ENCODE results near the gene CCDC137. TPM values are rescaled to one million over a fixed set of nuclear protein-coding genes. Genes with fewer than 3 reads are reported as not detected.

Gene CCDC137
- total RNA-seq, 1 donor from 2014 or later = 22.4 TPM

- H3K9ac ChIP-seq = peak overlapping the region; percentile 58
- no peaks in the 10 kb centered on the region for H3K36me3 ChIP-seq
- peaks cover 39% of the 10 kb centered on the region for H3F3A ChIP-seq (ENCODE audit: low read depth)
- peak overlapping the region; percentile 94 for H3K4me3 ChIP-seq
- no peak overlapping the region for H3K27ac Mint-ChIP-seq
- peak; percentile 60 for DNase-seq (ENCODE audit: low spot score)
- H3K79me2 ChIP-seq (ENCODE audit: low read depth) = peaks cover 12% of the 10 kb centered on the region
- H3K9me3 Mint-ChIP-seq = no peaks in the 10 kb centered on the region
- H3K27me3 ChIP-seq = peaks cover 21% of the 10 kb centered on the region
- H2AFZ ChIP-seq (replicated peaks) = no peak overlapping the region
- H3K4me2 ChIP-seq = peak overlapping the region; percentile 100
- H4K20me1 ChIP-seq (ENCODE audit: low read depth) = peaks cover 23% of the 10 kb centered on the region
- no peak for TF ChIP-seq EZH2phosphoT487 (IDR thresholded peaks at IDR 0.05)
- TF ChIP-seq CTCF (IDR thresholded peaks at IDR 0.05) = peak; percentile 23
- peaks cover 33% of the 10 kb centered on the region for H3K4me1 ChIP-seq
- H3K4me3 Mint-ChIP-seq = peak overlapping the region; percentile 94
- no peaks in the 10 kb centered on the region for H3K36me3 Mint-ChIP-seq
- peaks cover 3% of the 10 kb centered on the region for H3K27me3 Mint-ChIP-seq (ENCODE audit: insufficient read depth, low read depth)
- H3K4me1 Mint-ChIP-seq = peaks cover 24% of the 10 kb centered on the region
- no peak overlapping the region for H3K27ac ChIP-seq
- no peaks in the 10 kb centered on the region for H3K9me3 ChIP-seq (ENCODE audit: low read depth)
Observed at GRCh38 chr17:81712468-81713003, 46.0 kb downstream of the CCDC137 start.

- no peak for DNase-seq (ENCODE audit: low spot score)
- no peaks in the 10 kb centered on the region for H3K9me3 Mint-ChIP-seq
- no peak overlapping the region for H3K27ac Mint-ChIP-seq
- no peak overlapping the region for H2AFZ ChIP-seq (replicated peaks)
- H3K79me2 ChIP-seq (ENCODE audit: low read depth) = peaks cover 12% of the 10 kb centered on the region
- H3K4me1 ChIP-seq = peaks cover 33% of the 10 kb centered on the region
- no peaks in the 10 kb centered on the region for H3K9me3 ChIP-seq (ENCODE audit: low read depth)
- peak overlapping the region; percentile 58 for H3K9ac ChIP-seq
- H3F3A ChIP-seq (ENCODE audit: low read depth) = peaks cover 39% of the 10 kb centered on the region
- H3K27ac ChIP-seq = no peak overlapping the region
- peak overlapping the region; percentile 94 for H3K4me3 ChIP-seq
- peaks cover 4% of the 10 kb centered on the region for H3K27me3 Mint-ChIP-seq (ENCODE audit: insufficient read depth, low read depth)
- H4K20me1 ChIP-seq (ENCODE audit: low read depth) = peaks cover 23% of the 10 kb centered on the region
- H3K4me3 Mint-ChIP-seq = peak overlapping the region; percentile 94
- H3K4me1 Mint-ChIP-seq = peaks cover 24% of the 10 kb centered on the region
- H3K4me2 ChIP-seq = peak overlapping the region; percentile 100
- TF ChIP-seq CTCF (IDR thresholded peaks at IDR 0.05) (no peak), EZH2 (IDR thresholded peaks at IDR 0.05) (no peak)
- no peaks in the 10 kb centered on the region for H3K36me3 ChIP-seq
- H3K36me3 Mint-ChIP-seq = peaks cover 2% of the 10 kb centered on the region
- H3K27me3 ChIP-seq = peaks cover 21% of the 10 kb centered on the region
Observed at GRCh38 chr17:81713004-81713555, 46.5 kb downstream of the CCDC137 start.

GRCh38 chr17:81713556-81714411 lies 47.2 kb downstream of the CCDC137 start:
- Mint-ChIP-seq H3K4me1 (peaks cover 24% of the 10 kb centered on the region), H3K27ac (no peak overlapping the region), H3K27me3 (ENCODE audit: insufficient read depth, low read depth) (peaks cover 4% of the 10 kb centered on the region), H3K36me3 (peaks cover 2% of the 10 kb centered on the region), H3K9me3 (no peaks in the 10 kb centered on the region), H3K4me3 (peak overlapping the region; percentile 94)
- H3K36me3 ChIP-seq = no peaks in the 10 kb centered on the region
- peaks cover 34% of the 10 kb centered on the region for H3F3A ChIP-seq (ENCODE audit: low read depth)
- H3K79me2 ChIP-seq (ENCODE audit: low read depth) = peaks cover 12% of the 10 kb centered on the region
- peaks cover 33% of the 10 kb centered on the region for H3K4me1 ChIP-seq
- peak overlapping the region; percentile 94 for H3K4me3 ChIP-seq
- H3K9me3 ChIP-seq (ENCODE audit: low read depth) = no peaks in the 10 kb centered on the region
- no peak overlapping the region for H3K27ac ChIP-seq
- no peak overlapping the region for H3K9ac ChIP-seq
- H4K20me1 ChIP-seq (ENCODE audit: low read depth) = peaks cover 23% of the 10 kb centered on the region
- H2AFZ ChIP-seq (replicated peaks) = no peak overlapping the region
- H3K4me2 ChIP-seq = peak overlapping the region; percentile 100
- TF ChIP-seq EZH2phosphoT487 (IDR thresholded peaks at IDR 0.05) (no peak), EZH2 (IDR thresholded peaks at IDR 0.05) (no peak), CTCF (IDR thresholded peaks at IDR 0.05) (no peak)
- peak; percentile 62 for DNase-seq (ENCODE audit: low spot score)
- peaks cover 21% of the 10 kb centered on the region for H3K27me3 ChIP-seq

Measured in neural progenitor cell (in vitro differentiated cells).